GM18498 (cell line): ENCODE measurements around the gene ADPRHL1.

Experiments used
- ATAC-seq: cut with Tn5 transposase; IDR thresholded peaks from one replicate; pipeline ENCODE4 v1.9.1; 2021; ENCODE audit warnings: mild to moderate bottlenecking, moderate library complexity; ENCODE audit not compliant: unreplicated experiment

The ADPRHL1 gene

GRCh38 chr13:113433391-113433916 is 19.8 kb downstream of the ADPRHL1 start:
- ATAC-seq = no peak

DNA sequence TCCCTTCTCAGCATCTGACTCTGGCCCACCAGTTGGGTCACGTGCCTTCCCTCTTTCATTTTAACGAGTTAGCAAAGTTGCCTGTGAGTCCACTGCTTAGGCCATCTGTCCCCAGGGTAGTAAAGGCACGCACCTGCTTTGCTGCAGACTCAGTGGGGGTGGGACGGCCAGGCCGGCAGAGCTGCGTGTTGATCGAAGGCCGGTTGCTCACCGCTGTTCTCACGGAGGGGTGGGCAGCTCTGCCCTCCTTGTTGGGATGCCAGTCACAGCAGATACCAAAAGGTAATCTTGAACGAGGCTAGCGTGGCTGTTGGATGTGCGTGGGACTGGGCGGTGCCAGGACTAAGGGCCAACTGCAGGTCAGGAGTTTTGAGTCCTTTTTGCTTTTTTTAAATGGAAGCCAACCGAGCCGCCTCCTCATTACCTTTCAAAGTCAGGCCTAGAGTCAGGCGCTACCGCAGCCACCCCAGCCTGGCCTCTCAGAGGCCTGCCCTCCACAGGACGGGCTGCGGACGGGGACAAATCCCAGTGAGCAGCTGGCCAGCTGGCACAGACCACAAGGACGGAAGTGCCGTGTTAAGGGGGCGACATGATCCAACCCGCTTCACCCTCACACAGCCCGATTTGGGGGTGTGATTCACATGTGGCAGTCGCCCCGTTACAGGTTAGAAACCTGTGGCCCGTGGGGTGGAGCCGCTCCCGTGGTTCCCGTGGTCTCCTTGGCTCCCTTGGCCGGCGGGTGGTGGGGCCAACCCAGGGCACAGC is 20.6 kb downstream of the ADPRHL1 start:
- no peak for ATAC-seq

DNA sequence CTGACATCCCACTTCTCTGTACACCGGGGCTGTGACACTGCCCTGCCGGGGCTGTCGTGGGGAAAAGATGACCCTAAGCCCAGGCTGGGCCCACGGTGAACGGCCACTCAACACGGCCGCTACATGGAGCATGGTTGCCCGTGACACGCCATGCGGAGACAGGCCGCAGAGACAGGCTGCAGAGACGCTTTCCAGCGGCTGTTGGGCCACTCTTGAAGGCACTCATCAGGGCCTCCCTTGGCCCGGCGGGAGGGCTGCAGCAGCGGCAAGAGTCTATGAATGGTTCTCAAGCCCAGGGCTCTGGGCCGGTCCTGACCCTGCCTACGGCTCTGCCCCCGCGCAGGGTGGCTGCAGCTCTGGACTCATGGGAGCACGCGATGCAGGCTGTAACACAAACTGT is 22.1 kb downstream of the ADPRHL1 start:
- ATAC-seq = no peak

DNA sequence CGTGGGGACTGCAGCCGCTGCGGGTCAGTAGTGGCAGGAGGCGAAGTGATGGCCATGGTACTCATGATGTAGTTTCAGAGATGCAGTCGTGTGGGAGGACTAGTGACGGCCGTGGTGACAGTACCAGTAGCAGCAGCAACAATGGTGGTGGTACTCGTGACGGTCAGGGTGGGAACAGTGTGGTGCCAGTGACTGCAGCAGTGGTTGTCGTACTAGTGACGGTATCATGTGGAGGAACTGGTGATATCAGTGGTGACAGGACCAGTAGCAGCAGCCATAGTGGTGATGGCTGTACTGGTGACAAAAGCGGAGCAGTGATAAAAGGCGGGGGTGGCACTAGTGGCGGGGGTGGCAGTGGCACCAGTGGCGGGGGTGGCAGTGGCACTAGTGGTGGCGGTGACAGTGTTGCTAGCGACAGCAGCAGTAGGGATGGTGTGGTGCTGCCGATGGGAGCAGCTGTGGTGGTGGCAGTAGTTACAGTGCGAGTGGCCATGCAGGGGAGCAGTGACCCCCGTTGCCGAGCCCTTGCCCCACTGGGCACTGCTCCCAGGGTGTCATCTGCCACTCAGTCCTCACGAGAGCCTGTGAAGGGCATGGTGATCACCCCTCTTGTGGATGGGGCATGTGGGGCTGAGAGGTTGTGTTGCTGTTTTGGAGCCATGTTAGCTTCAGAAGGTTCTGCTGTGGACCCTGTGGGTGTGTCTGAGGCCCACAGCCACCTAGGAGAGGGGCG is 22.7 kb downstream of the ADPRHL1 start:
- ATAC-seq = no peak

DNA sequence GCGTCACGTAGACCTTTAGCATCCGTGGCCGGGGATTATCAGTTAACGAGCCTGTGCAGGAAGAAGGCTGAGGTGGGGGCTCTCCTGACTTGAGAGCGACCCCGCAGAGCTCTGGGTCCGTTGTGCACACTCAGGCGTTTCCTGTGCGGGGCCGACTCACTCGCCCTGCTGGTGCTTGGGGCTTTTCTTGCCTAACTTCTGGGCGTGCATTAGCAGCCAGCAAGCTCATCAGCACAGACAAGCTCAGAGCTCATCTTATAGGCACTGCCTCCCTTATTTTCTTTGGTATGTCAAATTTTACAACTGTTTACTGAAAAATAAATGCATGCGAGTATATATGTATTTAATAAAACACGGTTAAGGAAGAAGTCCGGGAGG is 23.7 kb downstream of the ADPRHL1 start:
- ATAC-seq = no peak

DNA sequence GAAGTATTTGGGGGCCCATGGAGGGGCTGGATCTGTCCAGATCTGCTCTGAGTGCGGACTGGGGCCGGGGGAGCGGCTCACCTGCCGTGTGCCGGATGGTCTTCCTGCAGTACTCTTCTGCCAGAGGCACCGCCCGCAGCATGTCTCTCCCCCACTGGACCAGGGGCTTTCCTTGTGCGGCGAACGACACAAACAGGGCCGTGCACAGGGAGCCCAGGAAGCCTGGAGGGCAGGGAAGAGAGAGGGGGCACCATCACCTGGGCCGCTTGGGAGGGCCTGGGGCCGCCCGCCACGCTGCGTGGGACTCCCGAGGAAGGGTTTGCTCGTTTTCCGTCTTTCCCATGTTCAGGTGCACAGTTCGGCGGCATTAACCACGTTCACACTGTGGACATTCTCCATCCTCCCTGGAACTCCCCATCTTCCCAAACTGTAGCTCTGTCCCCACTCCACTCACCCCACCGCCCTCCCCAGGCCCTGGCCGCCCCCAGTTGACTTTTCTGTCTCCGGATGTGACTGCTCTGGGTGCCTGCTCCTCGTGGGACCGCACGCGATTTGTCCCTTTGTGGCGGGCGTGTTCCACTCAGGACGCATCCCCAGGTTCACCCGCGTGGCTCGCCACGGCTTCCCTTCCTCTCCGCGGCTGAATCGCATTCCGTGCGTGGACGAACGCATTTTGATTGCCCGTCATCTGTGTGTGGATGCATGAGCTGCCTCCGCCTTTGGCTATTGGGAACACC is 24.2 kb downstream of the ADPRHL1 start:
- no peak for ATAC-seq

DNA sequence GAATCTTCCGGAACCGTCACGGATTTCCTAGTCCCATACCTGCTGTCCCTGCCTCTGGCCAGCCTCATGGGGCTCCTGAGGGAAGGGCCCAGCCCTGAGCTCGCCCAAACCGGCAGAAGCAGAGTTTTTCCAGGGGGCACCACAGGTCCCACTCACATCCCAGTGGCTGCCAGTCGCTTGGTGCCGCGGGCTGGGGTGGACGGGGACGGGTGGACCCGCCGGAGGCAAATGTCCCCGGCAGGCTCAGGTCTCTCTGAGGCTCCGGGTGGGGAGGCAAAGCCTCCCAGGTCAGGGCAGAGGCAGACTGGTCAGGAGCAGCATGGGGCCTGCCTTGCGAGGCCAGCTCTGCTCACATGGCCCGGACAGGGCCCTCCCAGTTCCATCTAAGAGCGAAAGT is 24.8 kb downstream of the ADPRHL1 start:
- no peak for ATAC-seq

DNA sequence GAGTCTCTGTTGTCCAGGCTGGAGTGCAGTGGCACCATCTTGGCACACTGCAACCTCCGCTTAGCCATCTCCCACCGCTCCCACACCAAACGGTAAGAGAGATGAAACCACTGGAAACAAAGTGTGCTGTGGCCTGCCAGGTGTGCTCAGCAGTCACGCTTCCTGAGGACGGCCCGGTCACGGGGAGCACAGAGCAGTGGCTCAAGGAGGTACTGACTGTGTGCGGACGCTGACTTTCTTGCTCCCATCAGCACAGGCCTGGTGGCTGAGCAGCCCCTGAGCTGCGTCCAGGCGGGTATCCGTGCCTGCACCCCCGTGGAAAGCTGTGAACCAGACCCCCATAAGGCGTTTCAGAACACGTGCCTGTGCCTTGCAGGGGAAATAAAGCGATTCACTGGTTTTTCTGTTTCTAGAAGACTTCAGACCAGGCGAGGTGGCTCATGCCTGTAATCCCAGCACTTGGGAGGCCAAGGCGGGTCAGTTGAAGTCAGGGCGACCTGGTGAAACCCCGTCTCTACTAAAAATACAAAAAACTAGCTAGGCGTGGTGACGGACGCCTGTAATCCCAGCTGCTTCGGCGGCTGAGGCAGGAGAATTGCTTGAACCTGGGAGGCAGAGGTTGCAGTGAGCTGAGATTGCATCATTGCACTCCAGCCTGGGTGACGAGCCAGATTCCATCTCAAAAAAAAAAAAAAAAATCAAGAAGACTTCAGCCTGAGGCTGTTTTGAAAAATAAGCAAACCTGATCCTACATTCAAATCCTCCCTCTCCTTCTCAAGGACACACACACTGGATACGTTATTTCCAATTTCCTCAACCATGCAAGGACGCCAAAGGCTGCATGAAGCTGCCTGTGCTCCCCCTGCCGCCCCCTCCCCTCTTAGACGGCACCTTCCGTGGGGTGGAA is 25.5 kb downstream of the ADPRHL1 start:
- no peak for ATAC-seq

DNA sequence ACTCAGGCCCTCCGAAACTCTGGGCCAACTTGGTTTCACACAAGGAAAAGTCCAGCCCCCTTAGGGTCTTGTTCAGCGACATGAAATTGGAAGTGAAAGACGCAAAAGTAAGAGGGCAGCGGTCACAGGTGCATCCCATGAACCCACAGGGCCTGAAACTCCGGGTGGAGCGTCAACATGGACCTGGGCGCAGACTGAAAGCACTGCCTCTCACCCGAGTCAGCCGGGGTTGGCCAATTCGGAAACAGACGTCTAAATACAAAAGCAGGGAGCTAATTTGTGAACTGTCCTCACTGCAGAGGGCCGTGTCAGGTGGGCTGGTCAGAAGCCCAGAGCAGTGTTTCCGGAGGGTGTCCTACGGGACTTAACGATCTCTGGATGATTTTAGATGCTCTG is 26.7 kb downstream of the ADPRHL1 start:
- no peak for ATAC-seq

DNA sequence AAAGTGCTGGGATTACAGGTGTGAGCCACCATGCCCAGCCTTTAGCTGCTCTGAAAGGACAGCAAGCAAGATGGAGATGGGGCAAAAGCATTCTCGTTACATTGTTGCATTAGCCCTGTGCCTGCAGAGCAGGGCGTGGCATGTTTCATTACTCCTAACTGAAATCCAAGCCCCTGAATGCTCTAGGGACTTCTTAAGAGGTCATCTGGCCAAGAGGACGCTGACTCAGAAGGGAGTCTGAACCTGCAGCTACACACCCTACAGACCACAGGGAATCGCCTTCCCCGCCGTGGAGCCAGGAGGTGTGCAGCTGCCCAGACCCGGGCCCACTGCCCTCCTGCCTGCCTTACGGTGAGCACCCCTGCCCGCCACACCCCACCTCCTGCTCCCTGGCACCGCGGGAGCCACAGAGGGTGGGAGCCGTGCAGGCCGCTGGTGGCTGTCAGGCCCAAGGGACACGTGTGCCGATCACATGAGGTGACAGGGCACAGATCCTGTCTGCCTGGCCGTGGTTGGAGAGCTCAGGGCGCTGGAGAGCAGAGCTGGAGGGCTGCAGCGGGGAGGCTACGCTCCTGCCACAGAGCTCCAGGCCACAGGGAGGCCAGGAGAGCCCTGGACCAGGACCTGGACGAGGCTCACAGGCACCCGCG is 27.2 kb downstream of the ADPRHL1 start:
- no peak for ATAC-seq

DNA sequence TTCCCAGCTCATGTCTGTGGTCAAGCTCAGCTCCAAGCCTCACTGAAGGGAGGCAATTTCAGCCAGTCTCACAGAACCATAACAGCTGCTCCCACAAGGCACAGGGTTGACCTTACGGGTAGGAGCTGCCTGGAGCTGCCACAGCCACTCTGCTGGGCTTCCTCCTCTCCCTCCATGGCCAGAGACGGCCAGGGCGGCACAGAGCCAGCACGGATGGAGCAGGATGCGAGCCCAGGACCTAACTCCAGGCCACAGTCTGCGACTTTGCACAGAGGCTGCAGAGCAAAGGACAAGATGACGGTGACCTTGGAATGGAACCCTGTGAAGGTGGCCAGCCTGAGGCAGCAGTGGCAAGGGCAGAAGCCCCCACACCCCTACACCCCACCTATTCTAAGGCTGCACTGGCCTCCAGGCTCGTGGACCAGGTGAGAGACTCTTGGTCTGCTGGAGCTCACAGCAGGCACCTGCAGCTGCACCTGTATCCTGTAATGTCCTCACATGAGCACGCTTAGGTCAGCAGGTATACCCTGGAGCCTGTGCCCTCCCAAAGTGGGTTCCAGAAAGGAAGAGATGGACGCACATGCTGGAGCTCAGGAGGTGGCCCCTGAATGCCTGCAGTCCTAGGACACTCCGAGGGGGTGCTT is 29.6 kb downstream of the ADPRHL1 start:
- no peak for ATAC-seq

DNA sequence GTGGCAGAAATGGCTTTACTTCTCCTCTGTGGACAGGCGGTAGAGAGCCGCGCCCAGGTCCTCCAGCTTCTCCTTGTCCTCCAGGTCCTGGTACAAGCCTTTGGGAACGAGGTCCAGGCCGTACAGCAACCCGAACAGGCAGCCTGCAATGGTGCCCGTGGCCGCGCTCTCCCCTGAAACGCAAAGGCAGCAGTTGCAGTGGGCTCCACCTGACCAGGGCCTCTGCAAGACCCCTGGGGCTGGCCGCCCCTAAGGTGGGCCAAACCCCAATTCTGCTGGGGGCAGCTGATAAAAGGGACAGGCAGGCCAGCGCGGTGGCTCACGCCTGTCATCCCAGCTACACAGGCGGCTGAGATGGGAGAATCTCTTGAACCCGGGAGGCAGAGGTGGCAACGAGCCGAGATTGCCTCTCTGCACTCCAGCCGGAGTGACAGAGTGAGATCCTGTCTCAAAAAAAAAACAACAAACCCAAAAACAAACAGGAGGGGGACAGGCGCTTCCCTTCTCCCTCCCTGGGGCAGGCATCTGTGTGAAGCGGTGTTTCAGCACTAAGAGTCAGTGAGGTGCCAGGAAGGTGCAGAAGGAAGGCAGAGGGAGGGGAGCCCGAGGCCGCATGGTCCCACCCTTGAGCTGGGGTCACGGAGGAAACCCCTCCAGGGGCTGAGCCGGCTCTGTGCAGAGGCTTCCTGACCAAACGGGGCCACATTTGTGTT is 30.3 kb downstream of the ADPRHL1 start:
- ATAC-seq = no peak

DNA sequence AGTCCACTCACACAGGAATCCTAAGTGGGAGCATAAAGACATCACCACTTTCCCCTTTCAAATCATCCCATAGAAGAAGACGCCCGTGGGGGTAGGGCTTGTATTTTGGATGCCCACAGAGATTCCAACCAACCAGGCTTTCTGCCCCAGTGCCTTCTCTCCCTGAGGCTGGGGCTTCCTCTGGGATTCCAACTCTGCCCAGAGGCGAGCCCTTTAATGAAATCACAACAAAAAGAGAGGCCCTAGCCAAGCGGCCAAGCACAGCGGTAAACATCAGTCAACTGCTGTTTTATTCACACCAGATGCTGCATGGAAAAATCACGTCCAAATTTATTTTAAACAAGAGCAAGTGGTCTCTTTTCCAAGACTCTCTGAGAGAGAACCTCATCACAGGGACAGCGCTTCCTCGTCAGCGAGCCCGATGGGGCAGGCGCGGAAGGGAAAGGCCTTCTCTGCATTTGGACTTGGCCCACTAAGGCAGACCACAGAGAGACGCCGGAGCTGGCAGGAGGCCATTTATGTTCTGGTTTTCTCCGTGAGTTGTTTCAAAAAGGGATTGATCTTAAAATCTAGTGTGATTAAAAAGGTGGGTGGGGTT is 31.5 kb downstream of the ADPRHL1 start:
- ATAC-seq = no peak

- ATAC-seq = no peak
Measured at GRCh38 chr13:113420833-113421600, 32.3 kb downstream of the ADPRHL1 start.

DNA sequence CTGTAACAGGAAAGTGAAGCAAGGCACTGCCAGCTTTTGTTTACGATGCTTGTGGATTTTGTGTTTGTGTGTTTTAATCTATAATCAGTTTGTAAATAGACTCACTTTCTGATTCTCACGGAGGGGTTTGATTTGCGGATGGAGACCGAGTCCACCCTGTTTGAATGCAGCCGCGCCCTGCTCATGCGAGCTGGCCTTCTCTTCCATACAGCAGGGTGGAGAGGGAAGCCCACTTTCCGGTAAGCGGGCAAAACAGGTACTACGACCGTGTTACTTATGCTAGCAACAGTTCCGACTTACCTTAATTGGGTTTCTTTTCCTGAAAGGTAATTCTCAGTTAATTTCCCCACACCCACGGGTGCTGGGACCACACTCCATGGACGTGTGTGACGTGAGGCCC is 33.1 kb downstream of the ADPRHL1 start:
- ATAC-seq = no peak

DNA sequence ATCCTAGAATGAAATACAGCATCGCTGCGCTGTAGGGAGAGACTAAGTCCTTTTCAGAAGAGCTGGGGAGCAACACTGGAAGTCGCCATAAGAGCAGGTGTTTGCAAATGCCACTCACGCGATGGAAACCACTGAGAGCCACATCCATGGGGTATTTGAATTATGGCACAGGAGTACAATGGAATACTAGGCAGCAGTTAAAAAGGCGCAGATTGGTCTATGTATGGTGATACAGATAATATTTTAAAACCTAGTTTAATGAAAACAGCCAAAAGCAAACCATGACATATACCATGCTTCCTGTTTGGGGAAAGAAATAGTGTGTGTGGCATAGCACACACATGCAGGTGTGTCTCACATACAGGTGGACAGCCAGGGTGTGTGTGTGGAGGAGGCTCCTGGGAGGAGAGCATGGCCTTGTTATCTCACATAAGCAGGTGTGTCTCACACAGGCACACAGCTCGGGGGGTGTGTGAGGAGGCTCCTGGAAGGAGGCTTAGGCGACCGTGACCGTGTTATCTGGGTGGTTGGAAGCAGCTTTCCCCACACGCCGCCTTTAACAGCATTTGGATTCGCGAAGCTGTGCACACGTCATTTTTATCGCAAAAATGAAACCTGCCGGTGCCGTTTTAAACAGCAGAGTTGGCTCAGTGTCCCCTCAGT is 33.6 kb downstream of the ADPRHL1 start:
- ATAC-seq = no peak

DNA sequence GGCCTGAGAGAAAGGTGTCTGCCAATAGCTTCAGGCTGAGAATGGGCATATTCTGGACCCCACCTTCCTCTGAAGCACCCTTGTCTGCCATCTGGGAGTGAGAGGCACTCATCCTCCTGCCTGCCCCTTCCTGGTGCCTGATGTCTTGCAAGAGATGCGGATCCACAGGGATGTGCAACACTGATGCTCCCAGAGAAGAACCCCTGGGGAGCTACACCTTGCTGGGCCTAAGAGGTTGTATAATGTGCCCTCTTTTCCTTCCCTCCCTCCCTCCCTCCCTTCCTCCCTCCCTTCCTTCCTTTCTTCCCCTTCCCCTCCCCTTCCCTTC is 34.6 kb downstream of the ADPRHL1 start:
- no peak for ATAC-seq
